Transverse colon (tissue), 4 donors: ENCODE measurements around the gene HOXB5.

Experiments
- CTCF ChIP-seq, 5 experiments: fragments of 200-600 bp in 3 of 5; fragments of 450-650 bp in 2 of 5; sonication (generic) in 3 of 5; IDR thresholded peaks; 1 replicate in 2 of 5; 2 replicates in 3 of 5; pipeline ENCODE4 v1.5.1; 2016 to 2017; ENCODE audit warnings: antibody characterized with exemption in 5 of 5, inconsistent platforms in 3 of 5, mild to moderate bottlenecking in 2 of 5, moderate library complexity in 1 of 5
- EP300 ChIP-seq: sonication (generic); formaldehyde crosslinking; IDR thresholded peaks from one replicate; pipeline ENCODE4 v1.6.1; 2017; ENCODE audit warnings: antibody characterized with exemption, low read depth
- POLR2A ChIP-seq: fragments of 450-650 bp; IDR thresholded peaks from one replicate; pipeline ENCODE4 v1.6.1; 2016; ENCODE audit warnings: antibody characterized with exemption, mild to moderate bottlenecking, moderate library complexity
- POLR2AphosphoS5 ChIP-seq, 3 donors: sonication (generic); formaldehyde crosslinking; IDR thresholded peaks; one replicate each; pipeline ENCODE4 v1.6.1; 2016; ENCODE audit warnings: antibody characterized with exemption in 3 of 3

DNA sequence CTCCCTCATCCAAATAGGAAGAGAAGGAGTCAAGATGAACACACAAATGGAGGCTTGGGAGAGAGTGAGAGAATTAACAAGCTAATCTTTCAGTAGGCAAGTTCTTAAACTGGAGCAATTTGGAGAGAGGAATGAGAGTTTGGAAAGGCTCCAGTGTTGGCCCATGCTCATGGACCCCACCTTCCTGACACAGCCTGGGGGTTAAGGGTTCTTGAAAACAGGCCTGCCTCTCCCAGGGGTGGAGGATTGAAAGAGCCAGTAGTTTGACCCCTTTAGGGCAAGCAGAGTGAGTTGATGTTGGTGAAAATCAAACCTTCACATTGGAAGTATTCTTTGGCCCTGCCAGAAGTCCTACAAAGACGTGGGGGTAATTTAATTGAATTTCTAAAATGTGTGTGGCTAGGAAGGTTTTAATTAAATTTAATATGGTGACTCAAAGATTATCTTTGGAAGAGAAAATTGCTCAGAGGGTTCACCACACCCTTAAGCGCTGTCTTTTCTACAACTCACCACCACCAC, 9.3 kb downstream of the HOXB5 start:
- no peak for TF ChIP-seq CTCF (IDR thresholded peaks at IDR 0.05)
- no peak for TF ChIP-seq EP300
- TF ChIP-seq POLR2A = no peak
- no peak for TF ChIP-seq POLR2AphosphoS5 (IDR thresholded peaks at IDR 0.05)
